Measurements from ENCODE around the gene TINAGL1.

- TF ChIP-seq EZH2 (IDR thresholded peaks at IDR 0.05; ENCODE audit: insufficient read depth, poor library complexity, severe bottlenecking) (no peak), EZH2phosphoT487 (IDR thresholded peaks at IDR 0.05; ENCODE audit: insufficient read depth, low read depth) (no peak)
These were observed 49.4 kb downstream of the TINAGL1 start for GRCh38 chr1:31625561-31626222.
